Vagina (tissue), 2 donors: ENCODE results near the gene HDAC7.

ENCODE experiments used
- CTCF ChIP-seq, 3 experiments: fragments of 450-650 bp in 2 of 3; fragments of 200-600 bp in 1 of 3; sonication (generic) in 1 of 3; IDR thresholded peaks; one replicate each; pipeline ENCODE4 v1.5.1; 2017 to 2019; ENCODE audit warnings: antibody characterized with exemption in 3 of 3, mild to moderate bottlenecking in 2 of 3, moderate library complexity in 2 of 3
- POLR2AphosphoS5 ChIP-seq, 2 donors: sonication (generic); formaldehyde crosslinking; IDR thresholded peaks; one replicate each; pipeline ENCODE4 v1.9.0; 2017; ENCODE audit warnings: antibody characterized with exemption in 2 of 2, mild to moderate bottlenecking in 2 of 2, low read depth in 1 of 2; ENCODE audit not compliant: insufficient read depth in 1 of 2

DNA sequence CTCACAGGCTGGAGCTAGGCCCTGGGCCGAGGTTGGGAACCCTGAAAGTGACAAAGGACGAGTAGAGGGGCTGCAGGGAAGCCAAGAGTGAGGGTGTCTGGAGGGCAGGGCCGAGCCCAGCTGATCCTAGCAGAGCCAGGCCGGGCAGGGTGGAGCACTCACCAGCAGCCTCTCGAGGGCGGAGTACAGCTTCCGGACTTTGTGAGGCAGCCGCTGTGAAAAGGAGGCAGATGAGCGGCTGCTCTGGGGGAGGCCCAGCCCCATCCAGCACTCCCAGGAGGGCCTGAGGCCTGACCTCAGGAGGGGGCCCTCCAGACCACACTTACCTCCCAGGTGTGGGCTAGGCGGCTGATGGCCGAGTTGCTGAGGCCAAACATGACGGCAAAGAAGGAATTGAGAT, 79.7 kb downstream of the HDAC7 start:
- TF ChIP-seq POLR2AphosphoS5 (IDR thresholded peaks at IDR 0.05; ENCODE audit: insufficient read depth in 1 of 2, low read depth in 1 of 2), result peak in 1 of 2 donors; percentile 9
- no peak for TF ChIP-seq CTCF (IDR thresholded peaks at IDR 0.05)
